Cardiac septum (tissue), 1 donor: Measurements from ENCODE around the gene CBL. TPM values are rescaled to one million over a fixed set of nuclear protein-coding genes. Genes with fewer than 3 reads are reported as not detected.
"Not testable (repeated sequence)": the region's sequence is repeated elsewhere in the genome, so short reads cannot be mapped to it uniquely, and the experiment has no call there.

ENCODE experiments used
- DNase-seq: peaks from one replicate; pipeline ENCODE4 v3.0.0-alpha.2; 2020; ENCODE audit warnings: low spot score
- intact Hi-C: fragments of 100-400 bp; cut with DNase I; formaldehyde crosslinking; loops from one replicate; pipeline ENCODE4 v1.14.0; 2022
- total RNA-seq: library from RNA; stranded (reverse); fragmentation: NEBNext Ultra II Directional; extraction: Animal tissue kit (Norgen Biotek cat#: 25700); gene quantifications from one replicate; pipeline ENCODE4 v1.2.1, GENCODE V29; 2021
- donor health status: DM: no; HTN: no; CAD: no.

CBL gene
- total RNA-seq, 1 donor from 2014 or later = 13.4 TPM

DNA sequence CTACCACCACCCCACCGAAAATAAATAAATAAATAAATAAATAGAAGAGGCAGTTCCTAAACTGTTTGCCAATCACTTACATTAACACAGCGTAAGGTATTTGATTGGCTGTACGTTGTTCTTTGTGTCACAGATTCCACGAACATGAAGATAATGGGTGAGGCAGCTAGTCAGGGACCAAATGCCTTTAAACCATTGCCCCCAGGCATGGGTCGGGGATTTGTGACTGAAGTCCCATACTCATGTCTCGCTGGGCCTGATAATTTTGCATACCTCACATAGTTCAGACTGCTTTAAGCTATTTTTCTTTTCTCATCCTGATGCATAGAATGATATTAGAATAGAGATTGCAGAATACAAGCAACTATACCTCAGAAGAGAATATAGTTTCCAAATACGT, 3.6 kb upstream of the CBL start:
- no peak for DNase-seq
- intact Hi-C loops = no loop called here

GRCh38 chr11:119204066-119204465, 2.1 kb upstream of the CBL start:
- DNase-seq = no peak
- intact Hi-C loops = loop anchor here (2.0 kb wide), 1 partner anchor 35 kb away; the partner anchor contains the start of gene NLRX1

- intact Hi-C loops = loop anchor here (2.0 to 5.0 kb wide), 4 partner anchors 36 to 112 kb away; partner anchors contain the start of genes MCAM and NLRX1
- no peak for DNase-seq
Measured at GRCh38 chr11:119205080-119205479, 1.1 kb upstream of the CBL start.

DNA sequence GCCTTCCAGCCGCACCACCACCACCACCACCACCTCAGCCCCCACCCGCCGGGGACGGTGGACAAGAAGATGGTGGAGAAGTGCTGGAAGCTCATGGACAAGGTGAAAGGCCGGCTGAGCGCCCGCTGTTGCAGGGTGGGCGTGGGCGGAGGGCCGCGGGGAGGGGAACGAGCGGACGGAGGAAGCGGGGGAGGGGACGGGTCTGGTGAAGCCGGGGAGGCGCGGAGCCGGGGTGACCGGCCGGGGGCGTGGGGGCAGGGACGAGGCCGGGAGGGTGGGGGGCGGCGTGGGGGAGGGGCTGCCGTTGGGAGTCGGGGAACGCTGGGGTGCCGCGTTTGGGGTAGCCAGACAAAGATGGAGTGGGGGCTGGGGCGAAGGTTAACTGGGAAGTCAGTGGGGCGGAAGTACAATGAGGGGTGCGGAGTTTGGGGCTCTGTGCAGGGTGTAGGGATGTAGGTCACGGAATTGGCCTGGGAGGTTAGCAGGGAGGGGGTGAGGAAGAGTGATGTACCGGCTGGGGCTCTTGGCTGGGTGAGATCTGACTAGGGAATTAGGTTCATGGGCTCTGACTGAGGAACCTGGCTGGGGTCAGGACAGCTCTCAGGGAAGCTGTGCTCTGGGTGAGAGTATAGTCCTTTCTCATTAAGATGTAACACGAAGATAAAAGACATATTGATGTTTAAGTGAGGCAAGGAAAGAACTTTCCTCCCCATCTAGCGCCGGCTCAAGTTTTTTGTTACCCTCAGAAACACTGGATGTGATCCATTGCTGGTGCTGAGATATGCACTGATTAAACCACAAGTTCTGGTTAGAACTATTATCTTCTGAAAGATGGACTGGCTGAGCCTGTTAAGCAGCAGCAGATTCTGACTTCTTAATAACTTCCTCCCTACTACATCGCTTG, 624 bp downstream of the CBL start:
- peak; percentile 84 for DNase-seq
- intact Hi-C loops = loop anchor here (5.0 kb wide), 3 partner anchors 56 to 111 kb away; partner anchors contain the start of gene MCAM

- intact Hi-C loops = loop anchor here (5.0 kb wide), 3 partner anchors 55 to 110 kb away; partner anchors contain the start of gene MCAM
- DNase-seq = no peak
Measured at GRCh38 chr11:119207415-119207960, 1.3 kb downstream of the CBL start.

DNA sequence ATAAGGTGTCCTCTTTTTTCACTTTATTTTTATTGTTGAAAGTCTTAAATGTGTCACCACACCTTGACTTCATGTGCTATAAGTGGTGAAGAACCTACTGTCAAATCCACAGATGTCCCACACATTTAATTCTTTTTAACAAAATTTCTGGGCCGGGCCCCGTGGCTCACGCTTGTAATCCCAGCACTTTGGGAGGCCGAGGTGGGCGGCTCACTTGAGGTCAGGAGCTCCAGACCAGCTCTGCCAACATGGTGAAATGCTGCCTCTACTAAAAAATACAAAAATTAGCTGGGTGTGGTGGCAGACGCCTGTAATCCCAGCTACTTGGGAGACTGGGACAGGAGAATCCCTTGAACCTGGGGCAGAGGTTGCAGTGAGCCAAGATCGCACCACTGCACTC, 3.0 kb downstream of the CBL start:
- DNase-seq = no peak
- intact Hi-C loops = loop anchor here (5.0 kb wide), 3 partner anchors 53 to 108 kb away; partner anchors contain the start of gene MCAM

GRCh38 chr11:119210050-119210449, 3.9 kb downstream of the CBL start:
- DNase-seq = no peak
- intact Hi-C loops = no loop called here

- intact Hi-C loops = no loop called here
- DNase-seq = no peak
Measured at GRCh38 chr11:119218141-119218878, 12.2 kb downstream of the CBL start.

GRCh38 chr11:119222308-119222707, 16.2 kb downstream of the CBL start:
- DNase-seq = no peak
- intact Hi-C loops = no loop called here

DNA sequence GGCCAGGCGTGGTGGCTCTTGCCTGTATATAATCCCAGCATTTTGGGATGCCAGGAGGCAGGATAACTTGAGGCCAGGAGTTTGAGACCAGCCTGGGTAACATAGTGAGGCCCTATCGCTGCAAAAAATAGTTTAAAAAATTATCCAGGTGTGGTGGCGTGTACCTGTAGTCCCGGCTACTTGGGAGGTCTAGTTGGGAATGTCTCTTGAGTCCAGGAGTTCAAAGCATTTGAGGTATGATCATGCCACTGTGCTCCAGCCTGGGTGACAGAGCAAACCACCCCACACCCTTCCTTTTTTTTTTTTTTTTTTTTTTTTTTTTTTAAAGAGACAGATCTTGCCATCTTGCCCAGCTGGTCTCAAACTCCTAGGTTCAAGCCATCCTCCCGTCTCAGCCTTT, 16.8 kb downstream of the CBL start:
- intact Hi-C loops = no loop called here
- no peak for DNase-seq

DNA sequence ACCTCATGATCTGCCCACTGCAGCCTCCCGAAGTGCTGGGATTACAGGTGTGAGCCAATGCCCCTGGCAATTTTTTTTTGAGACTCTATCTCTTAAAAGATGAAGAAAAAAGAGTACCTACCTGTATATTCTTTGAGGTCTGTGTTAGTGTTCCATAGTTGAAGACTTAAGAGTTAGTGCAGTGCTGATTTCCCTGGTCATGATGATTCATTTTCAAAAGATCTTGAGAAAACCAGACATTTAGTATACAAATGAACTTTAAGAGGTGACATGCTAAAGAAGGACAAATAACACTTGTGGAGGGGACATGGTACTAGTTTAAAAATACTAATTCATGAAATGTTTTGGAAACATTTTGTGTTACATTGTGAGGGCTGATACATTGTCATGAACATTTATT, 17.7 kb downstream of the CBL start:
- no peak for DNase-seq
- intact Hi-C loops = no loop called here

- intact Hi-C loops, DNase-seq: not testable (repeated sequence)
Measured at GRCh38 chr11:119228535-119229287, 22.6 kb downstream of the CBL start.

DNA sequence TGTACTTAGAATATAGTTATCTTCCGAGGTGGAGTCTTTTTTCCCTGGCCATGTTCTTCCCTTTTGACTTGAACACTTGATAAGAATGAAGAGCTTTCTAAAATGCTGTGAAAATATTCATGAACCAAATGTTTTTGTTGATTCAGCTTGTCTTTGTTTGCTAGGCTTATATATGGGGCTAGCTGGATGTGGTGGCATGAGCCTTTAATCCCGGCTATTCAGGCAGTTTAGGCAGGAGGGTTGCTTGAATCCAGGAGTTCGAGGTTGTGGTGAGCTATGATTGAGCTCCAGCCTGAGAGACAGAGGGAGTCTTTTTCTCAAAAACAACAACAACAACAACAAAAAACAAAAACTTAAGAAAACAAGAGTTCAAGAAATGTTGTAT, 23.1 kb downstream of the CBL start:
- no peak for DNase-seq
- intact Hi-C loops = no loop called here

- no peak for DNase-seq
- intact Hi-C loops = no loop called here
Measured at GRCh38 chr11:119229741-119230140, 23.6 kb downstream of the CBL start.

DNA sequence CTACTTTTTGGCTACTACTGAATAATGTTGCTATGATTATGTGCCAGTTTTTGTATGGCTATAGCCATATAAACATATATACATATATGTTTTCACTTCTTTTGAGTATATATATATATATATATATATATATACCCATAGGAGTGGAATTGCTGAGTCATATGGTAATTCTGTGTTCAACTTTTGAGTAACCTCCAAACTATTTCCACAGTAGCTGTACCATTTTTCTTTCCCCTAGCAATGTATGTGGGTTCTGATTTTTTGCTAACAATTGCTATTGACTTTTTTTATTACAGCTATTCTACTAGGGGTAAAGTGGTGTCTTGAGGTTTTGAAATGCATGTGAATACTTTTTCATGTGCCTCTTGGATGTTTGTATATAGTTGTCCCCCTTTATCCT, 30.4 kb downstream of the CBL start:
- intact Hi-C loops = no loop called here
- DNase-seq = no peak

GRCh38 chr11:119236891-119237290, 30.8 kb downstream of the CBL start:
- intact Hi-C loops = no loop called here
- DNase-seq = no peak

DNA sequence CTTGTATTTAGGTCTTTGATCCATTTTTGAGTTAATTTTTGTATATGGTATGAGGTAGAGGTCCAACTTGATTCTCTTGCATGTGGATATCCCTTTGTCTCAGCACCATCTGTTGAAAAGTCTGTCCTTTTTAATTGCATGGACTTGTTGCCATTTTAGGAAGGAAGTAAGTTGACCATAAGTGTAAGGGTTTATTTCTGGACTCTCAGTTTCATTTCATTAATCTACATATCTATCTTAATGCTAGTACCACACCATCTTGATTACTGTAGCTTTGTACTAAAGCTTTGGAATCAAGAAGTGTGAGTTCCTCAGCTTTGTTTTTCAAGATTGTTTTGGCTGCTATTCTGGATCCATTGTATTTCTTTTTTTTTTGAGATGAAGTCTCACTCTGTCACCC, 31.4 kb downstream of the CBL start:
- no peak for DNase-seq
- intact Hi-C loops = no loop called here

DNA sequence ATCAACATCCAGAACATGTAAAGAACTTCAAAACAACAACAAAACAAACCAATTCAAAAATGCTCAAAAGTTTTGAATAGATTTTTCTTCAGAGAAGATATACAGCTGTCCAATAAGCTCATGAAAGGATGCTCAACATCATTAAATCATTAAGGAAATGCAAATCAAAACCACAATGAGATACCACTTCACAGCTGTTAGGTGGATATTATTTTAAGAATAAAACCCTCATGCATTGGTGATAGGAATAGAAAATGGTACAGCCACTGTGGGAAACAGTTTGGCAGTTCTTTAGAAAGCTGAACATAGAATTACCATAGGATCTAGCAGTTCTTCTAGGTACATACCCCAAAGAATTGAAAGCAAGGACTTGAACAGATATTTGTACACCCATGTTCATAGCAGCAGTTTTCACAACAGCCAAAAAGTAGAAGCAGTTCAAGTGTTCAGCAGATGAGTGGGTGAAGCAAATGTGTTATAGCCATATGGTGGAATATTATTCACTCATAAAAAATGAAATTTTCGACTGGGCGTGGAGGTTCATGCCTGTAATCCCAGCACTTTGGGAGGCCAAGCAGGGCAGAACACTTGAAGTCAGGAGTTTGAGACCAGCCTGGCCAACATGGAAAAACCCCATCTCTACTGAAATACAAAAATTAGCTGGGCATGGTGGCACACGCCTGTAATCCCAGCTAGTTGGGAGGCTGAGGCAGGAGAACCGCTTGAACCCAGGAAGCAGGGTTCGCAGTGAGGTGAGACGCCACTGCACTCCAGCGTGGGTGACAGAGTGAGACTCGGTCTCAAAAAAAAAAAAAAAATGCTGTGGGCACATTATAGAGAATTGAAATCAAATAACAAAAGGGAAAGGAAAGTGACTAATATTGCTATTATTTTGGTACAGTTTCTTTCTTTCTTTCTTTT, 42.9 kb downstream of the CBL start:
- DNase-seq = no peak

DNA sequence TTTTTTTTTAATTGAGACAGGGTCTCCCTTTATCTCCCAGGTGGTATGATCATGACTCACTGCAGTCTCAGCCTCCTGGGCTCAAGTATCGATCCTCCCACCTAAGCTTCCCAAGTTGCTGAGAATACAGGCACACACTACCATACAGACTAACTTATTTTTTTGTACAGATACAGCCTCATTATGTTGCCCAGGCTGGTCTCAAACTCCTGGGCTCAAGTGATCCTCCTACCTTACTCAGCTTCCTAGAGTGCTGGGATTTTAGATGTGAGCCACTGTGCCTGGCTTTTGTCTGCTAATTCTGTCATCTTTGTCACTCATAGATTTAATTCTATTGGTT, 43.5 kb downstream of the CBL start:
- no peak for DNase-seq
- intact Hi-C loops = no loop called here

More for the DNA sequence above, 42.9 kb downstream of the CBL start:
- intact Hi-C loops = no loop called here
